IMR-90 (cell line): ENCODE measurements around the gene BCL2. TPM values are rescaled to one million over a fixed set of nuclear protein-coding genes. Genes with fewer than 3 reads are reported as not detected.

Source experiments
- ATAC-seq: fragments of 200-7000 bp; cut with Tn5 transposase; 2 replicates; pipeline ENCODE4 v1.9.1; 2020; ENCODE audit warnings: low read depth, mild to moderate bottlenecking, moderate library complexity
- BruUV-seq: library from RNA; stranded (reverse); fragments of 400-500 nt; replicated peaks from 2 replicates; lab custom pipeline; 2021; lab: Mats Ljungman, UMichigan
- CTCF ChIA-PET: fragments of 300-600 bp; formaldehyde crosslinking; extraction: SDS; loops from one replicate; lab custom pipeline; 2021; ENCODE audit warnings: antibody characterized with exemption; lab: Yijun Ruan, JAX
- POLR2A ChIA-PET: fragments of 300-600 bp; sonication (Branson Sonifier 250); formaldehyde crosslinking; loops from one replicate; lab custom pipeline; 2022; ENCODE audit warnings: antibody characterized with exemption; ENCODE audit not compliant: unreplicated experiment; lab: Charles Lee
- DNase-seq: peaks from one replicate; pipeline ENCODE4 v3.0.0; 2013
- H2AFZ ChIP-seq: replicated peaks from 2 replicates; pipeline ENCODE3; 2013; ENCODE audit warnings: low read length, mild to moderate bottlenecking; ENCODE audit not compliant: poor library complexity
- H2AK5ac ChIP-seq: 2 replicates; pipeline ENCODE4 v1.6.1; 2013; ENCODE audit warnings: low read depth, low read length, inconsistent platforms
- H2AK9ac ChIP-seq: replicated peaks from 2 replicates; pipeline ENCODE3; 2013; ENCODE audit warnings: mild to moderate bottlenecking, low read depth, low read length, moderate library complexity; ENCODE audit not compliant: poor library complexity
- H2BK120ac ChIP-seq: 2 replicates; pipeline ENCODE4 v1.6.1; 2013; ENCODE audit warnings: low read depth, low read length, inconsistent platforms
- H2BK15ac ChIP-seq: 3 replicates; pipeline ENCODE4 v1.6.1; 2013; ENCODE audit warnings: low read depth, low read length, inconsistent platforms
- H2BK20ac ChIP-seq: 2 replicates; pipeline ENCODE4 v1.6.1; 2013; ENCODE audit warnings: low read depth, mild to moderate bottlenecking, inconsistent platforms, low read length, moderate library complexity
- H2BK5ac ChIP-seq: 2 replicates; pipeline ENCODE4 v1.6.1; 2013; ENCODE audit warnings: mild to moderate bottlenecking, low read depth, low read length, inconsistent platforms; ENCODE audit not compliant: poor library complexity, severe bottlenecking
- H3K14ac ChIP-seq: replicated peaks from 2 replicates; pipeline ENCODE4 v1.6.1; 2013; ENCODE audit warnings: low read depth, low read length, inconsistent platforms
- H3K18ac ChIP-seq: 2 replicates; pipeline ENCODE4 v1.6.1; 2013; ENCODE audit warnings: low read depth, low read length, control low read depth
- H3K23ac ChIP-seq: 2 replicates; pipeline ENCODE4 v1.6.1; 2013; ENCODE audit warnings: low read depth, low read length, inconsistent platforms
- H3K27ac ChIP-seq: 2 replicates; pipeline ENCODE4 v1.5.1; 2013; ENCODE audit warnings: mild to moderate bottlenecking, control low read depth, low read length; ENCODE audit not compliant: insufficient read depth
- H3K27me3 ChIP-seq: 2 replicates; pipeline ENCODE4 v1.6.1; 2013; ENCODE audit warnings: low read length; ENCODE audit not compliant: control insufficient read depth, insufficient read depth
- H3K36me3 ChIP-seq: 2 replicates; pipeline ENCODE4 v1.6.1; 2013; ENCODE audit warnings: low read length, mixed read lengths; ENCODE audit not compliant: control insufficient read depth, insufficient read depth
- H3K4ac ChIP-seq: 2 replicates; pipeline ENCODE4 v1.6.1; 2013; ENCODE audit warnings: low read depth, low read length, inconsistent platforms
- H3K4me1 ChIP-seq: 2 replicates; pipeline ENCODE4 v1.6.1; 2013; ENCODE audit warnings: low read length, mixed read lengths; ENCODE audit not compliant: control insufficient read depth, insufficient read depth
- H3K4me2 ChIP-seq: 2 replicates; pipeline ENCODE4 v1.6.1; 2013; ENCODE audit warnings: low read depth, mild to moderate bottlenecking, control low read depth, low read length, moderate library complexity
- H3K4me3 ChIP-seq: 2 replicates; pipeline ENCODE4 v1.5.1; 2013; ENCODE audit warnings: low read depth, mild to moderate bottlenecking, control low read depth, low read length, moderate library complexity; ENCODE audit not compliant: insufficient read depth
- H3K56ac ChIP-seq: 2 replicates; pipeline ENCODE4 v1.6.1; 2013; ENCODE audit warnings: low read length, inconsistent platforms; ENCODE audit not compliant: insufficient read depth; ENCODE audit errors: extremely low read depth
- H3K79me1 ChIP-seq, 2 experiments: 2 replicates each; pipeline ENCODE4 v1.6.1; 2013; ENCODE audit warnings: low read length in 2 of 2, inconsistent platforms in 1 of 2, low read depth in 1 of 2
- H3K9ac ChIP-seq: 2 replicates; pipeline ENCODE4 v1.6.1; 2013; ENCODE audit warnings: low read depth, low read length, control low read depth
- H3K9me1 ChIP-seq: 2 replicates; pipeline ENCODE4 v1.6.1; 2013; ENCODE audit warnings: low read length, inconsistent platforms; ENCODE audit not compliant: insufficient read depth
- H3K9me3 ChIP-seq: 2 replicates; pipeline ENCODE4 v1.6.1; 2013; ENCODE audit warnings: low read length; ENCODE audit not compliant: control insufficient read depth, insufficient read depth
- H4K20me1 ChIP-seq: 2 replicates; pipeline ENCODE4 v1.6.1; 2013; ENCODE audit warnings: low read length, inconsistent platforms; ENCODE audit not compliant: insufficient read depth
- H4K5ac ChIP-seq: 2 replicates; pipeline ENCODE4 v1.6.1; 2013; ENCODE audit warnings: mild to moderate bottlenecking, low read depth, low read length, control low read depth
- H4K8ac ChIP-seq, 2 experiments: 2 replicates each; pipeline ENCODE4 v1.6.1; 2013; ENCODE audit warnings: low read depth in 2 of 2, low read length in 2 of 2, control low read depth in 1 of 2, inconsistent platforms in 1 of 2
- H4K91ac ChIP-seq: 2 replicates; pipeline ENCODE4 v1.6.1; 2013; ENCODE audit warnings: low read depth, low read length, inconsistent platforms; ENCODE audit not compliant: insufficient read depth
- BHLHE40 ChIP-seq: fragments of 150-350 bp; IDR thresholded peaks from 2 replicates; pipeline ENCODE4 v1.6.1; 2016; ENCODE audit warnings: mild to moderate bottlenecking, low read depth, low read length
- CEBPB ChIP-seq: IDR thresholded peaks from 2 replicates; pipeline ENCODE4 v1.6.1; 2012; ENCODE audit warnings: low read depth, low read length, improper control_type of control experiment
- CHD1 ChIP-seq: IDR thresholded peaks from 2 replicates; pipeline ENCODE4 v1.6.1; 2012; ENCODE audit warnings: low read depth, low read length, improper control_type of control experiment
- CTCF ChIP-seq: conservative IDR thresholded peaks from 2 replicates; pipeline ENCODE4 v1.5.1; 2012; ENCODE audit warnings: mild to moderate bottlenecking, low read depth, low read length, improper control_type of control experiment
- ELK1 ChIP-seq: fragments of 150-350 bp; IDR thresholded peaks from 2 replicates; pipeline ENCODE4 v1.6.1; 2016; ENCODE audit warnings: low read depth, mild to moderate bottlenecking, low read length, moderate library complexity, borderline replicate concordance
- MAFK ChIP-seq: IDR thresholded peaks from 2 replicates; pipeline ENCODE4 v1.6.1; 2012; ENCODE audit warnings: low read depth, low read length, improper control_type of control experiment
- MAZ ChIP-seq: IDR thresholded peaks from 2 replicates; pipeline ENCODE4 v1.6.1; 2012; ENCODE audit warnings: low read depth, mild to moderate bottlenecking, low read length, improper control_type of control experiment, moderate library complexity, borderline replicate concordance
- MXI1 ChIP-seq: IDR thresholded peaks from 2 replicates; pipeline ENCODE4 v1.6.1; 2012; ENCODE audit warnings: low read depth, mild to moderate bottlenecking, low read length, moderate library complexity, borderline replicate concordance
- NFE2L2 ChIP-seq: fragments of 150-350 bp; IDR thresholded peaks from 2 replicates; pipeline ENCODE4 v1.6.1; 2016; ENCODE audit warnings: low read depth, mild to moderate bottlenecking, low read length
- POLR2A ChIP-seq: IDR thresholded peaks from 2 replicates; pipeline ENCODE4 v1.6.1; 2012; ENCODE audit warnings: mild to moderate bottlenecking, low read depth, low read length
- RAD21 ChIP-seq: IDR thresholded peaks from 2 replicates; pipeline ENCODE4 v1.6.1; 2012; ENCODE audit warnings: low read length, improper control_type of control experiment
- RCOR1 ChIP-seq: IDR thresholded peaks from 2 replicates; pipeline ENCODE4 v1.6.1; 2012; ENCODE audit warnings: mild to moderate bottlenecking, low read length, improper control_type of control experiment; ENCODE audit not compliant: insufficient replicate concordance
- RFX5 ChIP-seq: IDR thresholded peaks from 2 replicates; pipeline ENCODE4 v1.8.0; 2012; ENCODE audit warnings: low read depth, mild to moderate bottlenecking, low read length, moderate library complexity
- SMC3 ChIP-seq: fragments of 150-350 bp; IDR thresholded peaks from 2 replicates; pipeline ENCODE4 v1.6.1; 2016; ENCODE audit warnings: low read depth, mild to moderate bottlenecking, antibody characterized with exemption, low read length, moderate library complexity
- USF2 ChIP-seq: fragments of 150-350 bp; IDR thresholded peaks from 2 replicates; pipeline ENCODE4 v1.6.1; 2017; ENCODE audit warnings: mild to moderate bottlenecking, antibody characterized with exemption, low read length, low read depth
- WGBS, 2 experiments: methylation state at CpG; one replicate each; pipeline versions ENCODE4 v1.1.5 to v1.1.7; 2013; ENCODE audit warnings: missing lambda C conversion rate in 2 of 2; ENCODE audit not compliant: insufficient read length in 1 of 2; ENCODE audit errors: extremely low coverage in 2 of 2; 5-methylcytosine and 5-hydroxymethylcytosine counted together
- dilution Hi-C: fragments of 300-500 bp; cut with HindIII; formaldehyde crosslinking; loops from one replicate; pipeline ENCODE4 v1.14.3; 2018; ENCODE audit warnings: low sequenced_read_pairs; ENCODE audit not compliant: unreplicated experiment
- in situ Hi-C: fragments of 300-500 bp; cut with MboI; formaldehyde crosslinking; loops from 3 replicates; pipeline ENCODE4 v1.14.3; 2019; ENCODE audit warnings: low sequenced_read_pairs, inconsistent platforms, mixed read lengths
- intact Hi-C: fragments of 100-400 bp; cut with micrococcal nuclease; formaldehyde crosslinking; loops from 2 replicates; pipeline ENCODE4 v1.10.0; 2022
- polyA plus RNA-seq, 3 experiments: library from polyadenylated mRNA; depleted of rRNA; stranded (reverse); fragments of >200 nt; gene quantifications; 2 replicates each; pipeline ENCODE4 v1.2.3, GENCODE V29; 2012; ENCODE audit warnings: low replicate concordance in 1 of 3
- total RNA-seq: library from RNA; depleted of rRNA; stranded (reverse); fragments of >200 nt; gene quantifications from 2 replicates; pipeline ENCODE4 v1.2.3, GENCODE V29; 2012

BCL2 gene
- total and polyA plus RNA-seq, 2 of the 4 experiments (the other 2 are of a cell fraction), result 0.24 to 0.54 TPM

- Histone ChIP-seq H3K4me3 (no peak overlapping the region), H3K56ac (no peak overlapping the region), H3K4me1 (no peaks in the 10 kb centered on the region; the same call in 1 of the 2 replicates), H3K27ac (no peak overlapping the region), H3K4me2 (no peak overlapping the region; the same call in 1 of the 2 replicates), H3K23ac (no peak overlapping the region), H2AK9ac (no peak overlapping the region), H2AK5ac (no peak overlapping the region), H2AFZ (no peak overlapping the region), H3K4ac (no peak overlapping the region), H2BK20ac (no peak overlapping the region), H4K20me1 (no peaks in the 10 kb centered on the region), H3K79me1 (no peaks in the 10 kb centered on the region), H2BK15ac (no peak overlapping the region), H4K5ac (no peak overlapping the region), H3K14ac (no peak overlapping the region), H4K91ac (no peak overlapping the region), H3K18ac (no peak overlapping the region), H2BK5ac (no peak overlapping the region), H3K9me1 (no peaks in the 10 kb centered on the region; the same call in 1 of the 2 replicates), H4K8ac (no peak overlapping the region), H3K9ac (no peak overlapping the region), H3K9me3 (no peaks in the 10 kb centered on the region), H3K27me3 (peaks cover 35% of the 10 kb centered on the region), H3K36me3 (no peaks in the 10 kb centered on the region), H2BK120ac (no peak overlapping the region)
- no TSS peak for BruUV-seq
- intact Hi-C loops, result no loop called here
- ChIA-PET CTCF (no interaction called here), POLR2A (no interaction called here)
- dilution Hi-C loops, result no loop called here
- in situ Hi-C loops, result no loop called here
- 33% methylated on average over 3 of the region's 8 CpGs; no CpG with 5 or more reads in 1 of the 2 experiments for WGBS, 2 experiments
- DNase-seq, result no peak
- no peak for ATAC-seq
- TF ChIP-seq CTCF (no peak), MAFK (no peak), RCOR1 (no peak), RAD21 (no peak), SMC3 (no peak), NFE2L2 (no peak), BHLHE40 (no peak), ELK1 (no peak), MAZ (no peak), MXI1 (no peak), CHD1 (no peak), CEBPB (no peak), USF2 (no peak), RFX5 (no peak), POLR2A (no peak)
These were observed 135.4 kb downstream of the BCL2 start for GRCh38 chr18:63183952-63184770.
